Peyer's patch (tissue), 4 donors: Measurements from ENCODE around the gene ANKRD11. TPM values are rescaled to one million over a fixed set of nuclear protein-coding genes. Genes with fewer than 3 reads are reported as not detected.
A peak's percentile ranks its signal among the peaks of the same experiment; 100 is the strongest.

Source experiments
- DNase-seq, 3 donors: peaks; one replicate each; pipeline ENCODE4 v3.0.0-alpha.2; 2017 to 2019
- H3K27ac ChIP-seq, 4 donors: fragments of 200-600 bp; sonication (generic); one replicate each; pipeline ENCODE4 v1.5.1; 2016 to 2019
- H3K27me3 ChIP-seq, 2 donors: fragments of 200-600 bp; sonication (generic); one replicate each; pipeline ENCODE4 v1.5.1; 2019
- H3K36me3 ChIP-seq, 3 donors: fragments of 200-600 bp; sonication (generic); one replicate each; pipeline ENCODE4 v1.5.1; 2016 to 2019
- H3K4me1 ChIP-seq, 4 donors: fragments of 200-600 bp; sonication (generic); one replicate each; pipeline ENCODE4 v1.5.1; 2016 to 2019
- H3K4me3 ChIP-seq, 4 donors: fragments of 200-600 bp; sonication (generic); 1 replicate in 3 of 4; 2 replicates in 1 of 4; pipeline ENCODE4 v1.5.1; 2016 to 2019; ENCODE audit warnings: mild to moderate bottlenecking in 1 of 4
- H3K9me3 ChIP-seq, 4 donors: fragments of 200-600 bp; sonication (generic); one replicate each; pipeline ENCODE4 v1.5.1; 2016 to 2019; ENCODE audit warnings: mild to moderate bottlenecking in 1 of 4
- CTCF ChIP-seq, 6 experiments: fragments of 450-650 bp in 4 of 6; fragments of 200-600 bp in 2 of 6; sonication (generic) in 1 of 6; IDR thresholded peaks; one replicate each; pipeline ENCODE4 v1.5.1; 2017 to 2019; ENCODE audit warnings: antibody characterized with exemption in 6 of 6, mild to moderate bottlenecking in 3 of 6, moderate library complexity in 1 of 6
- POLR2A ChIP-seq, 2 donors: fragments of 450-650 bp; IDR thresholded peaks; one replicate each; pipeline ENCODE4 v1.5.1; 2017; ENCODE audit warnings: antibody characterized with exemption in 2 of 2, mild to moderate bottlenecking in 2 of 2, moderate library complexity in 2 of 2
- total RNA-seq, 4 donors: library from RNA; depleted of rRNA; stranded (reverse); fragments of >200 nt; gene quantifications; one replicate each; pipeline ENCODE4 v1.1.0, GENCODE V29; 2016

Gene ANKRD11
- total RNA-seq, 4 donors from 2014 or later = 177 to 227 (median 211) TPM

- no peak for TF ChIP-seq POLR2A (IDR thresholded peaks at IDR 0.05)
- no peak for TF ChIP-seq CTCF (IDR thresholded peaks at IDR 0.05)
- H3K9me3 ChIP-seq = no peaks in the 10 kb centered on the region
- H3K4me1 ChIP-seq = peaks cover 14 to 64% (median 40%) of the 10 kb centered on the region in 4 donors
- no peaks in the 10 kb centered on the region for H3K27me3 ChIP-seq
- peaks cover 0 to 3% (median 0%) of the 10 kb centered on the region in 3 donors for H3K36me3 ChIP-seq
- H3K4me3 ChIP-seq = no peak overlapping the region
- peak in 1 of 3 donors; percentile 41 for DNase-seq
- no peak overlapping the region for H3K27ac ChIP-seq
Observed at GRCh38 chr16:89324056-89325010, 166.0 kb downstream of the ANKRD11 start.

- Histone ChIP-seq H3K9me3 (no peaks in the 10 kb centered on the region), H3K27me3 (no peaks in the 10 kb centered on the region), H3K4me3 (no peak overlapping the region), H3K36me3 (peaks cover 0 to under 1% (median 0%) of the 10 kb centered on the region in 3 donors), H3K27ac (no peak overlapping the region), H3K4me1 (peaks cover 14 to 73% (median 42%) of the 10 kb centered on the region in 4 donors)
- DNase-seq = peak in 1 of 3 donors; percentile 41
- TF ChIP-seq POLR2A (IDR thresholded peaks at IDR 0.05) (no peak), CTCF (IDR thresholded peaks at IDR 0.05) (no peak)
Observed at GRCh38 chr16:89323120-89323960, 167.0 kb downstream of the ANKRD11 start.

GRCh38 chr16:89322321-89323119 is 167.8 kb downstream of the ANKRD11 start:
- no peaks in the 10 kb centered on the region for H3K36me3 ChIP-seq
- DNase-seq = peak in 1 of 3 donors; percentile 48
- H3K4me1 ChIP-seq = peaks cover 14 to 82% (median 46%) of the 10 kb centered on the region in 4 donors
- TF ChIP-seq POLR2A (IDR thresholded peaks at IDR 0.05) (no peak), CTCF (IDR thresholded peaks at IDR 0.05) (no peak)
- peak overlapping the region in 2 of 4 donors; percentile 10 to 51 for H3K27ac ChIP-seq
- no peaks in the 10 kb centered on the region for H3K9me3 ChIP-seq
- H3K27me3 ChIP-seq = no peaks in the 10 kb centered on the region
- no peak overlapping the region for H3K4me3 ChIP-seq

- H3K4me3 ChIP-seq = peak overlapping the region in 1 of 4 donors; percentile 29
- H3K27me3 ChIP-seq = no peaks in the 10 kb centered on the region
- no peaks in the 10 kb centered on the region for H3K36me3 ChIP-seq
- TF ChIP-seq CTCF (IDR thresholded peaks at IDR 0.05) (no peak), POLR2A (IDR thresholded peaks at IDR 0.05) (no peak)
- H3K4me1 ChIP-seq = peaks cover 14 to 89% (median 56%) of the 10 kb centered on the region in 4 donors
- H3K9me3 ChIP-seq = no peaks in the 10 kb centered on the region
- H3K27ac ChIP-seq = peak overlapping the region; percentile 14 to 61 (median 40)
- DNase-seq = peak in 2 of 3 donors; percentile 76 to 84
Observed at GRCh38 chr16:89320782-89321501, 169.4 kb downstream of the ANKRD11 start.
